HPDE6-E6E7 (cell line): ENCODE data around the gene SCGB3A1.

Experiments
- DNase-seq: peaks from one replicate; pipeline ENCODE4 v3.0.0; 2011; ENCODE audit warnings: missing footprints; ENCODE audit errors: extremely low spot score

SCGB3A1 gene

DNA sequence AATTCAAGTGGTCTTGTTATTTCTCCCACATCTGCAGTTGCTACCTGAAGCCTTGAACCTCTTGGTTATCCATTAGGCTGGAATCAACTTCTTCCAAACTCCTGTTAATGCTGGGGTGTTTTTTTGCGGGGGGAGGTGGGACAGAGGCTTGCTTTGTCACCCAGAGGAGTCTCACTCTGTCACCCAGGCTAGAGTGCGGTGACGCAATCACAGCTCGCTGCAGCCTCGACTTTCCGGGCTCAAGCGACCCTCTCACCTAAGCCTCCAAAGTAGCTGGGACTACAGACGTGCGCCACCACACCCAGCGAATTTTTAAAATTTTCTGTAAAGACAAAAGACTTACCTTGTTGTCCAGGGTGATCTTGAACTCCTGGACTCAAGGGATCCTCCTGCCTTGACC lies 4.4 kb downstream of the SCGB3A1 start:
- no peak for DNase-seq

- DNase-seq, result no peak
These were observed 5.1 kb downstream of the SCGB3A1 start for GRCh38 chr5:180586204-180586603.

- DNase-seq, result no peak
These were observed 7.6 kb downstream of the SCGB3A1 start for GRCh38 chr5:180583738-180584137.

GRCh38 chr5:180580681-180581080 lies 10.6 kb downstream of the SCGB3A1 start:
- no peak for DNase-seq

- no peak for DNase-seq
These were observed 15.7 kb downstream of the SCGB3A1 start for GRCh38 chr5:180575571-180575970.

DNA sequence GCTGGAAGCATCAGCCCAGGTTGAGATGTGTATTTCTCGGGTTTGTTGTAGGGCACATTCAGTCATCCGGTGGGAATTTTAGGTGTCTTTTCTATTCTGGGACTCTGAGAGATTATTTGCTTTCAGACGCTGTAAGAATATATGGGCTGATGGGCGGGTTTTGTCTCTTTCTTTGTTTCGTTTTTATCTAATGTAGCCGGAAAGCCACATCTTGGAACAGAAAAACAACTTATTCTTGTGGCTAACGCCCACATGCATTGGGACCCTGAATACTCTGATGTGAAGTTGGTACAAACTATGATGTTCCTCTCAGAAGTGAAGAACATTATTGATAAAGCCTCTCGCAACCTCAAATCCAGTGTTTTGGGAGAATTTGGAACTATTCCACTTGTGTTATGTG lies 22.4 kb downstream of the SCGB3A1 start:
- no peak for DNase-seq

GRCh38 chr5:180563994-180564393 lies 27.3 kb downstream of the SCGB3A1 start:
- no peak for DNase-seq

- no peak for DNase-seq
These were observed 33.1 kb downstream of the SCGB3A1 start for GRCh38 chr5:180558232-180558631.

DNA sequence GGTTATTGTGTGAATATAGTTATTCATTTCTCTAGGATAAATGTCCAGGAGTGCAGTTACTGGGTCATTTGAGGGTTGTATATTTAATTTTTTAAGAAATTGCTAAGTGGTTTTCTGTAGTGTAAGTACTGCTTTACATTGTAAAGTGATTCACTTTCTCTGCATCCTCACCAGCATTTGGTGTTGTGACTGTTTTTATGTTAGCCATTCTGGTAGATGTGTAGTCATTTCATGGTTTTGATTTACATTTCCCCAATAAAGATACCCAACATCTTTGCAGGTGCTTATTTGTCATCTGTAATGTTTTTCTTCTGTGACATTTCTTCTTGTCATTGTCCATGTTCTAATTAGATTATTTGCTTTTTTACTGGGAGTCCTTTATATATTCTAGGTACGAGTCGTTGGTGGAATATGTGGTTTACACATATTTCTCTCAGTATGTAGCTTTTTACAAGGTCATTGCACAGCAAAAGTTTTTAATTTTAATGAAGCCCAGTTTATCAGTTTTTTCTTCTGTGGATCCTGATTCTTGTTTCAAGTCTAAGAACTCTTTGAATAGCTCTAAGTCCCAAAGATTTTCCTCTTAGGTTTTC lies 34.0 kb downstream of the SCGB3A1 start:
- no peak for DNase-seq

GRCh38 chr5:180555168-180555921 lies 36.0 kb downstream of the SCGB3A1 start:
- no peak for DNase-seq

- DNase-seq, result no peak
These were observed 37.8 kb downstream of the SCGB3A1 start for GRCh38 chr5:180553530-180553929.

DNA sequence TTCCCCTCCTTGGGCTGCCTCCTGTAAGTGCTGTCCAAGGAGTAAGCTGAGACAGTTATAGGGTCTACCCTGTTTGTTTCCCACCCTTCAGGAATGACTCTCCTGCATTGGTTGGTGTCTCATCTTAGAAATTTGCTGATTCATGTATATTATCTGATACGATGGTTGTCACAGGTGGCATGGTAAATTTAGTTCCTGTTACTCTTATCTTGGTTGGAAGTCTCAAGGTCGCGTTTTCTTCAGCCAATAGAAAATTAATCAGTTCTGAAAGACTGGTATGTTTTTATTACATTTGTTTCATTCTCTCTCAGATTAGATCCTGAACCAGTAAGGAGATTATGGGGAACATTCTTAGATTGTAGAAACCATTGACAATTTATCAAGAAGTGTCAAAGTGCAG lies 42.7 kb downstream of the SCGB3A1 start:
- no peak for DNase-seq

GRCh38 chr5:180545248-180545647 lies 46.1 kb downstream of the SCGB3A1 start:
- DNase-seq, result no peak

GRCh38 chr5:180541710-180542109 lies 49.6 kb downstream of the SCGB3A1 start:
- DNase-seq, result no peak
